ENCODE data around the gene EXOC6B. TPM values are rescaled to one million over a fixed set of nuclear protein-coding genes. Genes with fewer than 3 reads are reported as not detected.

Gene EXOC6B
- total RNA-seq, 6 experiments from 2014 or later: 7.8 to 15.1 (median 9.1) TPM

DNA sequence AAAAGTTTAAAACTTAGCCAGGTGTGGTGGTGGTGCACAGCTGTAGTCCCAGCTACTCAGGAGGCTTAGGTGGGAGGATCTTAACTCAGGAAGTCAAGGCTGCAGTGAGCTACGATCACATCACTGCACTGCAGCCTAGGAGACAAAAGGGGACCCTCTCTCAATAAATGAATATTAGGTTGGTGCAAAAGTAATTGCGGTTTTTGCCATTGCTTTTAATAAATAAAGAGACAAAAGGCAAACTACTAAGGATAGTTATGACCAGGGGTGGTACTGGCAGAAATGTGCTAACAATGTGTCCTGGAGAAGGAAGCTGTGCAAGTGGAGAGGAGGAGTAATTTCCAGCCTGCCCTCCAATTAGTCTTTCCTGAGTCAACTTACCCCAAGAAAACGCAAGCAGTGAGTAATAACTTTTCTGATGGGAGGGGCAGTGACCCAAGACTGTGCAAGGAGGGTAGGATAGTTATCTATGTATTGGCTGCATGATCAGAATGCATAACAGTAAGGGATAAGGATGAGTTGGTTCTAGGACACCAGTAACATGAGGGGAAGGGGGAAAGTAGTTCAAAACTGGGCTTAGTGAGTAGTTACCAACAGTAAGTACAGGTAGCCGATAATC is 1.5 kb downstream of the EXOC6B start:
- 85% methylated on average over 3 of the region's 4 CpGs for WGBS (ENCODE audit: insufficient coverage, low coverage, low lambda C conversion rate, missing lambda C conversion rate)
- no peak for TF ChIP-seq POLR2A (IDR thresholded peaks at IDR 0.05)
- no peak for TF ChIP-seq CTCF (IDR thresholded peaks at IDR 0.05)
- no peaks in the 10 kb centered on the region for H3K27me3 ChIP-seq
- peak overlapping the region in 1 of 3 donors; percentile 76 for H3K4me3 ChIP-seq
- no peak for DNase-seq
- no peak overlapping the region for H3K27ac ChIP-seq
- H3K9me3 ChIP-seq: no peaks in the 10 kb centered on the region
- H3K36me3 ChIP-seq: no peaks in the 10 kb centered on the region
- no peak for ATAC-seq
- H3K4me1 ChIP-seq: peaks cover 0 to 6% (median 0%) of the 10 kb centered on the region in 4 donors
- intact Hi-C loops (cut with DNase I): no loop called here

DNA sequence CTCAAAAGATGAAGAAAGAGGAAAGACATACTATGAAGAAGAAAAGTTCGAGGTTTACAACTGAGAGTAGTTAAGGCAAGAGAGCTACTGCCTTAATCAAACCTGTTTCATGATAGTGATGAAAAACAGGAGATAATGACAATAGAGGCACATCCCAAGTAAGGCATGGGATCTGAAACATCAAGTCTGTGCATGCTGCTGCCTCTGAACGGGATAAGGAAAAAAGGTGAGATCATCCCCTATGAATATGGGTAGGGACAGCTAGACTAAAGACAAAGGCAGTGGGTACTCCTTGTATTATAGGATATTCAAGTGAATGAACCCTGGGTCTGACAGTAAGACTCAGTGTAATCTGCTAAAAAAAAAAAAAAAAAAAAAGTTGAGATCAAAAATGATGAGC is 3.0 kb downstream of the EXOC6B start:
- Histone ChIP-seq H3K4me1 (peaks cover 0 to 6% (median 0%) of the 10 kb centered on the region in 4 donors), H3K4me3 (no peak overlapping the region), H3K36me3 (no peaks in the 10 kb centered on the region), H3K27me3 (no peaks in the 10 kb centered on the region), H3K9me3 (no peaks in the 10 kb centered on the region), H3K27ac (no peak overlapping the region)
- ATAC-seq (no peak), DNase-seq (no peak)
- intact Hi-C loops (cut with DNase I): no loop called here
- TF ChIP-seq POLR2A (IDR thresholded peaks at IDR 0.05) (no peak), CTCF (IDR thresholded peaks at IDR 0.05) (no peak)
- 86% methylated on average over 2 of the region's 2 CpGs for WGBS (ENCODE audit: insufficient coverage, low coverage, low lambda C conversion rate, missing lambda C conversion rate)

- no peak for ATAC-seq
- H3K9me3 ChIP-seq: no peaks in the 10 kb centered on the region
- no peak for DNase-seq
- intact Hi-C loops (cut with DNase I): no loop called here
- H3K4me1 ChIP-seq: peaks cover 0 to 6% (median 0%) of the 10 kb centered on the region in 4 donors
- TF ChIP-seq CTCF (IDR thresholded peaks at IDR 0.05) (no peak), POLR2A (IDR thresholded peaks at IDR 0.05) (no peak)
- no peaks in the 10 kb centered on the region for H3K27me3 ChIP-seq
- no peak overlapping the region for H3K4me3 ChIP-seq
- H3K27ac ChIP-seq: no peak overlapping the region
- H3K36me3 ChIP-seq: no peaks in the 10 kb centered on the region
Measured at GRCh38 chr2:72821983-72822382, 3.9 kb downstream of the EXOC6B start.

GRCh38 chr2:72821118-72821517 is 4.7 kb downstream of the EXOC6B start:
- H3K36me3 ChIP-seq: no peaks in the 10 kb centered on the region
- intact Hi-C loops (cut with DNase I): no loop called here
- H3K27me3 ChIP-seq: no peaks in the 10 kb centered on the region
- H3K27ac ChIP-seq: no peak overlapping the region
- TF ChIP-seq POLR2A (IDR thresholded peaks at IDR 0.05) (no peak), CTCF (IDR thresholded peaks at IDR 0.05) (no peak)
- H3K9me3 ChIP-seq: no peaks in the 10 kb centered on the region
- H3K4me3 ChIP-seq: no peak overlapping the region
- no peak for ATAC-seq
- peaks cover 0 to 6% (median 0%) of the 10 kb centered on the region in 4 donors for H3K4me1 ChIP-seq
- 89% methylated on average over 3 of the region's 3 CpGs for whole genome bisulfite sequencing (ENCODE audit: insufficient coverage, low coverage, low lambda C conversion rate, missing lambda C conversion rate)
- DNase-seq: no peak

DNA sequence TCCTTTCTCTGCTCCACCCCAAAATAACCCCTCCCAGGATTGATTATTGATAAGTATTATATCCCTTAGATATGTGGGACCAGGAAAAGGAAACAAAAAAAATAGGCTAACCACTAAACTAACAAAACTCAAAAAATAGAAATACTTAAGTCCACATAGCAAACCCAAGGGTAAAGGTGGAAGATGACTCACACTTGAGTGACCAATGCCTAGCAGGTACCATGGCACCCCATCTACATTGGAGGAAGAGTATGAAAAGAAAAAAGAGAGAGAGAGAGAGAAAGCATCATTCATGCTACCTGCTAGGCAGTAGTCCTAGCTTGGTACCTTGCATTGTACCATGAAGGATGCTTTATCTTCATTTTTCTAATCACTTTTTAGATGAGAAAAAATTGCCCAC is 6.3 kb downstream of the EXOC6B start:
- no peak overlapping the region for H3K27ac ChIP-seq
- no peak overlapping the region for H3K4me3 ChIP-seq
- intact Hi-C loops (cut with DNase I): no loop called here
- DNase-seq (no peak), ATAC-seq (peak in 1 of 4 donors; percentile 41)
- no peaks in the 10 kb centered on the region for H3K27me3 ChIP-seq
- H3K36me3 ChIP-seq: no peaks in the 10 kb centered on the region
- TF ChIP-seq POLR2A (IDR thresholded peaks at IDR 0.05): no peak
- no peak for TF ChIP-seq CTCF (IDR thresholded peaks at IDR 0.05)
- peaks cover 0 to 3% (median 0%) of the 10 kb centered on the region in 4 donors for H3K4me1 ChIP-seq
- no peaks in the 10 kb centered on the region for H3K9me3 ChIP-seq
